Measurements from ENCODE around the gene PLB1.

The PLB1 gene

DNA sequence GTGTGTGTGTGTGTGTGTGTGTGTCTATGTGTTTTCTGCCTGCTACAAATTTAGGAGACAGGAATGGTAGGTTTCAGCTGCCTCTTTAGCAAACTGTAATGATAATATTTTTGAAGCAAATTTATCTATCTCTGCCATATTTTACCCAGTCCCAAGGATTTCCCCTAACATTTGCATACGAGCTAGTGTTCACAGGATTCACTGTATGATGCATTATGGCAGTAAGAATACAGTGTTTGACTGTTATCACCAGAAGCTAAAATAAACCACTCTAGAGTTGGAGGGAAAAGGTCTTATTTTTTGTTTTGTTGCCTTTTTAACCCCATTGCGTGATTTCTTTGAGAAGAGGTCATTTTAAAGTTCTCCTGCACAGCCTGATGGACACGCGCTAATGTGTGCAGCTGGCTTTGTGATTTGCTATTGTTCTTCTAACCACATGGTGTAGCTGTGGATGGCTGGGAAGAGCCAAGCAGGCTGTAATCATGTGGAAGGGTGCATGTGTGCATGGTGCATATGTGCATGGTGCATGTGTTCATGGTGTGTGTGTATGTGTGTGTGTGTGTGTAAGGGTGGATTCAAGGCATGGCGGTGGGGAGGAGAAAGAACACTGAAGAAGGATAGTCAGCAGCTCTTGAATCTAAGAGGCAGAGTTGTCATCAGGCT is 62.4 kb downstream of the PLB1 start:
- DNase-seq (ENCODE audit: low read depth in 2 of 3, low spot score in 1 of 3), result no peak

DNA sequence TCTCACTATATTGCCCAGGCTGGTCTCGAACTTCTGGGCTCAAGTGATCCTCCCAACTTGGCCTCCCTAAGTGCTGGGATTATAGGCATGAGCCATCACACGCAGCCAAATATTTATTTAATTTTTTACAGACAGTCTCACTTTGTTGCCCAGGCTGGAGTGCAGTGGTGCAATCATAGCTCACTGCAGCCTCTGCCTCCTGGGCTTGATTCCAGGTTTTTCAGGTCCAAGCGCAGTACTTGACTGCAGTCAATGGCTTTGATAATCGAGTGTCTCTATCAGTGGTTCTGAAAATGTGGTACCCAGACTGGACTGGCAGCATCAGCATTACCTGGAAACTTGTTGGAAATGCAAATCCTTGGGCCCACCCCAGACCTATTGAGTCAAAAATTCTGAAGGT is 63.1 kb downstream of the PLB1 start:
- no peak for DNase-seq (ENCODE audit: low read depth in 2 of 3, low spot score in 1 of 3)

DNA sequence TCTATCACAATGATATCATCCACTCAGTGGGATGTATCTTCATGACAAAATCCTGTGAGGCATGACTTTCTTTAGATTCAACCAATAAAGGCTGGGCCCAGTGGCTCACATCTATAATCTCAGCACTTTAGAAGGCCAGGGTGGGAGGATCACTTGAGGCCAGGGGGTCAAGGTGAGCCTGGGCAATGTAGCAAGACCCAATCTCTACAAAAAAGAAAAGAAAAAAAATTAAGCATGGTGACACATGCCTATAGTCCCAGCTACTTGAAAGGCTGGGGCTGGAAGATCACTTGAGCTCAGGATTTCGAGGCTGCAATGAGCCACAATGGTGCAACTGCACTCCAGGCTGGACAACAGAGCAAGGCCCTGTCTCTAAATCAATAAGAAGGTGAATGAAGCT is 68.0 kb downstream of the PLB1 start:
- no peak for DNase-seq (ENCODE audit: low read depth in 2 of 3, low spot score in 1 of 3)

DNA sequence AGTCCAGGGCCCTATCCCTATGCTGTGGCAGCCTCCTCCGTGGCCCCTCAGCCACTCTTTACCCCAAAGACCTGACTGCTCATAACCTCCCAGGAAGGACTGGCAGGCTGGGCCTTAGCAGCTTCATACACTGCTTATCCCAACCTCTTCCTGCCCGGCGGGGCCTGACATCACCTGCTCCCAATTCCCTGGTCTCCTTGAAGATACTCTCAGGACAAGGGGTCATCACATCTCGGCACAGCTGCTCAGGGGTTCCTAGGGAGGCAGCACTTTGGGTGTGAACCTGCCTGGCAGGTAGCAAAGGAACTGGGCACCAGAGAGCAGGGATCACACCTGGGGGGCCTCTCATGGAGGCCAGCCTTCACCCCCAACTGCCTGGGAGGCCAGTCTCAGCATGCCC is 68.5 kb downstream of the PLB1 start:
- DNase-seq (ENCODE audit: low read depth in 2 of 3, low spot score in 1 of 3), result no peak

DNA sequence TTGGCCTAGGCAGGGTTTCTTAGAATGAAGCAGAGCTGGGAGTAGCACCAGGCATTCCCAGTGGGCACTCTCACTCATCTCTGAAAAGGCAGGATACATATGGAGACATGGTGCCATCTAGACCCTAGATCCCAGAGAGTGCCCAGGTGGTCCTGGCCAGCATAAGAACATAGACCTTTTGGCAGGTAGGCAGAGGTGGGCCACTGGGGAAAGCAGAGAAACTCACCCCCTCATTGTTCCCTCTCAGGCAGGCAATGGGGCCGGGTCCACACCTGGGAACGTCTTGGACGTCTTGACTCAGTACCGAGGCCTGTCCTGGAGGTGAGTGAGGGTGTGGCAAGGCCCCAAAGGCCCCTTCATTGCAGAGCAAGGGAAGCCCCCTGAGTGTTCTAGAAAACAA is 69.2 kb downstream of the PLB1 start:
- no peak for DNase-seq (ENCODE audit: low read depth in 2 of 3, low spot score in 1 of 3)

DNA sequence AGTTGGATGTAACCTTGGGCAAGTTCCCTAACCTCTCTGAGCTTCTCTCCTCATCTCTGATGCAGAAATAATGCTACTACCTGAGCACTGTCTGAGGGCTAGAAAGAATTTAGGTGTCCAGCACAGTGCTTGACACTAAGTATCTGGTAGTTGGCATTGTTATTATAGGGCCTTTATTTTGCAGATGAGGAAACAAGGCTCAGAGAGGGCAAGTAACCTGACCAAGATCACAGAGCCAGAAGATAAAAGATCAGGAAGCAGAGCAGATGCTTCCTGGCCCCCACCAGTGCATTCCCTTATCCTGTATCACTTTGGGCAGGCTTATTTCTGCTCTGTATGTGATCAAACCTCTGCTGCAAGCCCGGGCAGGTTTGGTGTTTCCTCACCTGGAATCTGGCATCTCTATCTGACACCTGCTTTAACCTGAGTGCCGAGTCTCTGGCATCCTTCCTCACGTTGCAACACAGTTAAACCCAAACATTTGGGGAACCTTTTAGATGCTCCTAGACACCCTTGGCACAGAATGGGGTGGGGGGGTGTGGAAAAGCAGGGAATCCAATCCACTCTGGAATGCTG is 69.9 kb downstream of the PLB1 start:
- DNase-seq (ENCODE audit: low read depth in 2 of 3, low spot score in 1 of 3), result no peak

DNA sequence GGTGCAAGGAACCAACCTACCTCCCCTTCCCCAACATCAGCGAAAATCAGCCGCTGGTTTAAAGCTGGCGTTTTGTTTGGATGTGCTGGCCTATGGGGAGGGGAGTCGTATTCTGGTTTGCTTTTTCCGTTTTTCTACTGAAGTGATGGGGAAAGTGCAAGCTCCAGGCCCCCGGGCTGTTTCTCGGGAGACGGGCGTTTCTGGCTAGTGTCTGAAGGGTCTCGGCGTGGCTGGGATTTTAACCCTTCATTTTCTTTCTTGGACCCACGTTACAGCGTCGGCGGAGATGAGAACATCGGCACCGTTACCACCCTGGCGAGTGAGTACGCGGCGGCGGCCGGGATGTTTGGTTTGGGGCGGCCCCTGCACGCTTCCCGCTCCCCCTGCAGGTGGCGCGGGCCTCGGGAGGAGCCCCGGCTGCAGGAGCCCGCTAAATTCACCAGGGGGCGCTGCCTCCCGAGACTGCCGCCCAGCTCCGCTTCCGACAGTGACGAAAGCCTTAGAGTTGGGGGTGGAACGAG is 70.7 kb downstream of the PLB1 start:
- DNase-seq (ENCODE audit: low read depth in 2 of 3, low spot score in 1 of 3), result peak; percentile 83 to 93 (median 87)

DNA sequence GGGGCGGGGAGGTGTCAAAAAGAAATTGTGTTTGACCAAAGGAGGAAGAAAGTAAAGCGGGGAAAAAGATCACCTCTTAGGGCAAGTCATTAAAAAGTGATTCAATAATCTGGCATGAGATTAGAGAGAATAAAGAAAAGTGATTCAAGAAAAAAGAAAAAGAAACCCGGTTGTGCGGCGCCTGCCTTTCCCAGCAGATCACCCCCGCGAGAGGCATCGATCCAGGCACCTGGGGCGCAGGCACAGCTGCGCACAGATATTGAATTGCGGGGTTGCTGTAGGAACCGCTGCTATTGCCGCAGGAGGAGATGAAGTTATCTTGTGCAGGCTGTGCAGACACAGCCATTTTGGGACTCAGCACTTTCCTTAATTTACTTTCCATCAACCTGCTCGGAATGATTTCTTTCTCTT is 71.2 kb downstream of the PLB1 start:
- DNase-seq (ENCODE audit: low read depth in 2 of 3, low spot score in 1 of 3), result no peak

DNA sequence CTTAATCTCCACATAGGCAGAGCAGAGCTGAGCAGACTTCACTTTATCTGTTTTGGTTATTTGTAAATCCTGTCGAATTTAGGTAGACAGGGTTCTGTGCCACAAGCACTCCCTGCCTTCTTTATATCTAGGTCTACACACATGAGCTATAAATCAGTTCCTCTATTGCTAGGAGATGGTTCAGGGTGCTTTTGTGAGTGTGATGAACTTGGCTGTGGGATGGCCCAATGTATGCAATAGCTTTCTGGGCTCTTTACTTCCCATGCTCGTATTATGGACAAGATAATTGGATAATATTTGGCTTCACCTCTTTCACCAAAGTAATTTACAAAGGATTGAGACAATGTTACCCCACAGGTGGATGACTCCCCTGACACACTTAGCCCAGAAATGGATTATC is 72.2 kb downstream of the PLB1 start:
- no peak for DNase-seq (ENCODE audit: low read depth in 2 of 3, low spot score in 1 of 3)

DNA sequence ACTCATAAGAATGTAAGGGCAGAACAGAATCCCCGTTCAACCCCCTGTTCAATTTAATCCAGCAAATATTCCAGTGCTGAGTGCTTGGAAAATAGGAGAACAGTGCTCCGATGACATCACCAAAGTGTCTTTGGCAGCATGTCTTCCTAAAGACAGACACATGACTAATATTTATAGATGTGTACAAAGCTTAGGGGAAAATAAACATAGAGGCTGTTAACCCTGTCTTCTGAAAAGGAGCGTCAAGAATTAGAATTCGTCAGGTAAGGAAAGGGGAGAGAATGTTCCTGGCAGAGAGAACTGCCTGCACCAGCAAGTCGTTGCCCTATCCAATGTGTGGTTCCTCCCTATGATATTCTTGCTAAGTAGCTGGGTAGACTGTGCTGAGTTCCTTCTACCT is 72.7 kb downstream of the PLB1 start:
- DNase-seq (ENCODE audit: low read depth in 2 of 3, low spot score in 1 of 3), result no peak

DNA sequence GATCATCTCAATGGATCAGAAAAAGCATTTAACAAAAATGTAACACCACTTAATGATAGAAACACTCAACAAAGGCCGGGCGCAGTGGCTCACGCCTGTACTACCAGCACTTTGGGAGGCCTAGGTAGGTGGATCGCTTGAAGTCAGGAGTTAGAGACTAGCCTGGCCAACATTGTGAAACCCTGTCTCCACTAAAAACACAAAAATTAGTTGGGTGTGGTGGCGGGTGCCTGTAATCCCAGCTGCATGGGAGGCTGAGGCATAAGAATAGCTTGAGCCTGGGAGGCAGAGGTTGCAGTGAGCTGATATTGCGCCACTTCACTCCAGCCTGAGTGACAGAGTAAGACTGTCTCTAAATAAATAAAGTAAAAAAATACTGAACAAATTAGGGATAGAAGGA is 74.6 kb downstream of the PLB1 start:
- no peak for DNase-seq (ENCODE audit: low read depth in 2 of 3, low spot score in 1 of 3)

DNA sequence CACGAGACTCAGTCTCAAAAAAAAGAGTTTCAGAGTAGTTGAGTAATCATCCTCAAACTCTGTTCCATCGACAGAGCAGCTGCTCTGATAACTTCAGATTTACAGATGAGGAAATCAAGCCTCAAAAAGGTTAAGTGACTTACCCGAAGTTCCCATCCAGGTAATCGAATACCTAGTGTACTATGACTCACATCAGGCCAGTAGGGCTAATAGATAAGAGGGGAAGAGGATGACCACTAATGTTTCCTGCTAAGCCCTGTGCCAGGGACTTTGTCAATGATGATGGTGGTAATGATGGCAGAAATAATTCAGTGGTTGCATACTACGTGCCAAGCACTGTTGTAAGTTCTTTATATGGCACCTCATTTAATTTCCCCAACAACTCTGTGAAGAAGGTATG is 80.9 kb downstream of the PLB1 start:
- no peak for DNase-seq (ENCODE audit: low read depth in 2 of 3, low spot score in 1 of 3)

DNA sequence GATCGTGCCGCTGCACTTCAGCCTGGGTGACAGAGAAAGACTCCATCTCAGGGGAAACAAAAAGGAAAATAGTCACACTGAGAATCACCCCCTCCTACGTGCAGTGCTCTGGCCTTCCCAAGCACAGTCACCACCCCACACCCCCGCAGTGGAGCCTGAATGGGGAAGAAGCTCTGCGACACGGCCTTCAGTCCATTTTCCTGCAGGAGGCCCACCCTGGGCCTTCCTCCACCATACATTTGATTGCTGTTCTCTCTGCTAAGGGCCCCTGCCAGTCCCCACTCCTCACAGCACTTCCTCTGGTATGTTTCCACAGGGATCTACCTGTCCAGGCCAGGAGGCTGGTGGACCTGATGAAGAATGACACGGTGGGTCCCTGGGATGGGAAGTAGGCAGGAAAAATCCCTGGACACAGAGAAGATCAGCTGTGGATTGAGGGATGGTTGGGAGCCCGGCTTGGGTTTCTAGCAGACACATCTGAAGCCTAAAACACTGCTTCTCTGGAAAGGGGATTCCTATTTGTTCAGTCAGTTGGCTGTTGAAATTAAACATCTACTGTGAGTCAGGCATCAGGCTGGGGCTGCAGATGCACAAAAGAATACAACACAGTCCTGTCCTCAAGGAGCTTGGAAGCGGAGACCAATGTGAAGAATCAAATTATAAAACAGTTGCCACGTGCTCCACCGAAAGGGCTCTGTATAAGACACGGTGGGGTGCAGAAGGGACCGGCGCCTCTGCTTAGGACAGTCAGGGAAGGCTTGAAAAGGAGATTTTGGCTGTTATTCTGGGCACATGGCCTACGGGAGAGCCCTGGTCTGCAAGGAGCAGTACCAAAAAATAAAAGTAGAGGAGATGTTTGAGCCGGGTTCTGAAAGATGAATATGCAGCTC is 82.2 kb downstream of the PLB1 start:
- no peak for DNase-seq (ENCODE audit: low read depth in 2 of 3, low spot score in 1 of 3)

DNA sequence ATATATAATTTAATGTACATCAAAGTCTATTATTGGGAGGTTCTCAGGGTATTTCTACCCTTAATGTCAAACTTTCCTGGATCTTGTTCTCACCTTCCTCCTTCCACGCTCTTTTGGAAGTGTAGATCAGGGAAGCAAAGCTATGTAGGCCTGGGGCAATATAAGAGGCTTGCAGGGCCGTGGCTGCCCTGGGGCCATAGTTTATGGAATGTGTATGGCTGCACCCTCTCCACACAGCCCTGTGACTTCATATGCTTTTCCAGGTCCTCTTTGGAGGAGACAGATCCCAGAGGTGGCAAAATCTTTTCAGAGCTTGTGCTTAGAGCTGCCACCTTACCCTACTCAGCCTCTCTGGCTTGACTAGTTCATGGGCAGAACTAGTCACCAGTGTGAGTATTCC is 82.9 kb downstream of the PLB1 start:
- no peak for DNase-seq (ENCODE audit: low read depth in 2 of 3, low spot score in 1 of 3)

DNA sequence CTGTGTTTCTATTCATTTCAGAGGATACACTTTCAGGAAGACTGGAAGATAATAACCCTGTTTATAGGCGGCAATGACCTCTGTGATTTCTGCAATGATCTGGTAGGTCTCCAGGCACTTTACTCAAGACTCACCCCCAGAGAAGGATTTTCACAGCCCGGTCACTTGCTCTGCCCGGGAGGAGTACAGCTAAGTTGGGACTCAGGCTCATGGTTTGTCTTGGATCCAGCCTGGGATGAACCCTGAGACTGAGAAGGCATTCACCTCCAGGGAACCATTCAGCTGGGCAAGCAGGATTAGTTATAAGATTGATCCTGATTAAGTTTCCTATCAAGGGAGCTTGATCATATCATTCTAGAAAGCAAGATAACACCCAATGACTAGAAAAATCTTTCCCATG is 83.7 kb downstream of the PLB1 start:
- DNase-seq (ENCODE audit: low read depth in 2 of 3, low spot score in 1 of 3), result no peak

DNA sequence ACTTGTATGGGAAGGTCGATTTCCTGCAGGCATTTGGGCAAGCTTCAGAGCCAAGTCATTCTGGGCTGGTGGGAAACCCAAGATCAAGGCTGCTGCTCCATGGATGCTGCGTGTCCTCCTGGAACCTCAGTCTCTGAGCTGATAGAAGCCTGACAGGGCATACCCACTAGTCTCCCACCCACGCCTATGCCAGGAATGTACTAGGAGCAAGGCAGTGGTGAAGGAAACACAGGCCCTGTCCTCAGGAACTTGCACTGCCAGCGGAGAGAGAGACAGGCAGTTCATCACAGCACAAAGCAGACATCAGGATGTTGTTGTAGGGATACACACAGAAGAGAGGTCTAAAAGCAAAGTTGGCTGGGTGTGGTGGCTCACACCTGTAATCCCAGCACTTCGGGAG is 84.2 kb downstream of the PLB1 start:
- DNase-seq (ENCODE audit: low read depth in 2 of 3, low spot score in 1 of 3), result no peak

DNA sequence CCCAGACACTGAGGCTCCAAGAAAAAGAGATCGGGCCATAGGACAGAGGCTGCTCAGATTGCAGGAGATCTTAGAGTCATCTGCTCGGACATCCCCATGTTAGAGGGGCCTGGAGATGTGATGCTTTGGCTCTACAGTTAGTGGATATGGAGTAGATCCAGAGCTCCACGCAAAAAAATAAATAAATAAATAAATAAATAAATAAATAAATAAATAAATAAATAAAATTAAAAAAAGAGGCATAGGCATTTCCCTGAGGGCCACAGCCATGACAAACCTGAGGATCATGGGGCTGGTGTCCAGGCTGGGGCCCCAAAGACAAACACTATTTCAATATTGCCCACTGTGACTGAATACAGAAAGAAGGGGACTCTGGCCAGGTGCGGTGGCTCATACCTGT is 85.5 kb downstream of the PLB1 start:
- DNase-seq (ENCODE audit: low read depth in 2 of 3, low spot score in 1 of 3), result no peak

DNA sequence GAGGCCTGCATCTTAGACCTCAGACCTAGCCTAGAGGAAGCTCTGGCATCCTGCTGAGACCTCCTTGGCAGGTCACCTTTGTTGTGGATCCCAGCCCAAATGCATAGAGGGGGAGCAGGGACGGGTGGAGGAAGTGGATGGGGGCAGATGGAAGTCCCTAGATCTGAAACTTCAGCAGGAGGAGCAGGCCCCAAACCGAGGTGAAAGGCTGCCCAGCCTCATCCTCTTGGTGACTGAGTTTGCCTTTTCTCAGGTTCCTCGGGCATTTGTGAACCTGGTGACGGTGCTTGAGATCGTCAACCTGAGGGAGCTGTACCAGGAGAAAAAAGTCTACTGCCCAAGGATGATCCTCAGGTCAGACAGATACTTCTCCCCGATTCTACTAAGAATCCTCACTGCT is 86.3 kb downstream of the PLB1 start:
- no peak for DNase-seq (ENCODE audit: low read depth in 2 of 3, low spot score in 1 of 3)

DNA sequence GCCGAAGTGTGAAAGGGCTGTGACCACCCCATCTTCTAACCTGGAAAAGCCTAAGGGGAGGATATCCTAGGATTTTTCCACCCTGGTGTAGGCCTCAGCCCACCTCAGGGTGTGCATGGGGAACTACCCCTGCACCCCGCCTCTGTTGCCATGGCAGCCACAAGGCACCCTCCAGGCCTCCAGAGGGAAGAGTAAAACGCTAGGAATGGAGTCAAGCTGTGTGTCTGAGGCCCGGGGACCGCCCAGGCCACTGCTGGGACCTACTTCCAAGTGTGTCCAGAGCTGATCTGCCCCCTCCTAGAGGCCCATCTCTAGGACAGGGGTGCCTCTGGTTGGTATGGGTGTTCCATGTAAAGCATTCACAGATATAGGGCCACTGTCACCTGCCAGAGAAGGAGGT is 86.7 kb downstream of the PLB1 start:
- DNase-seq (ENCODE audit: low read depth in 2 of 3, low spot score in 1 of 3), result no peak

DNA sequence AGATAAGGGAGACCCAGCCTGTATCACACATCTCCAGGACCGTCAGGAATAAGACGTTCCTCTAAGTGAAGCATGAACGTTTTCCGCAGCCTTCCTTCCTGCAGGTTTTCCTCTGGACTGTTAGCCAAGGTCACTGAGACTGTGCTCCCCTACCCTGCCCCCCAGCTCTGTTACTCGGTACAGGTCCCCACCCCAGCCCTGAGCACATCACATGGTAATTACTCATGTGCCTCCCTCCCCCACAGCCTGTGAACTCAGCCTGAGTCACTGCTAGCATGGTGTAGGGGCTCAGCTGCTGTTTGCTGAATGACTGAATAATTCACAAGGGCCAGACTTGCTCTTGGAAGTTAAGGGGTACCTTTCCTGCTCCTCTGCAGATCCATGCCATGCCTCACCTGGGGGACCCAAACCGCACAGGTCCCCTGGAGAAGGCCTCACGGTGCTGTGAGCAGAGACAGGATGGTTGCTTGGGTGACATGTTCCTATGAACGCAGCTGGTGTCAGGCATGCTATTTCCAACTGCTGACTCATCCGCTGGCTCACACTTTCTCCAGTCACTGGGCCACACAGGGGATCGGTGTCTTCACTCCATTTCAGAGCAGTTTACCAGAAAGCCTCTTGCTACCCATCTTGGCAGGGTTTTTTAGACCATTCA is 88.2 kb downstream of the PLB1 start:
- DNase-seq (ENCODE audit: low read depth in 2 of 3, low spot score in 1 of 3), result peak; percentile 47 to 68 (median 65)

DNA sequence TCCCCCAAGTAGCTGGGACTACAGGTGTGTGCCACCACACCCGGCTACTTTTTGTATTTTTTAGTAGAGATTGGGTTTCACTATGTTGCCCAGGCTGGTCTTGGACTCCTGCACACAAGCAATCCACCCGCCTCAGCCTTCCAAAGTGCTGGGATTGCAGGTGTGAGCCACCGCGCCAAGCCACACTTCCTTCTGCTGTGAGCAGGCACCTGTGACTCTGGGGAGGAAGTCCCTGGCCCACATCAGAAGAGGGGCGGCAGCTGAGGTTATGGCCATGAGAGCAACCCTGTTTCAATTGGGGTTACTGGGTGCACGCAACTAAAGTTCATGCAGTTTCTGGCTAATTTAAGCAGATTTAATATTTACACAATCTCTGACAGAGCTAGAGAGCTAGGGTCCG is 91.0 kb downstream of the PLB1 start:
- DNase-seq (ENCODE audit: low read depth in 2 of 3, low spot score in 1 of 3), result no peak
